MM.1S (cell line): Measurements from ENCODE around the gene CCDC171.

Experiments
- DNase-seq: peaks from one replicate; pipeline ENCODE4 v3.0.0-alpha.2; 2015
- H2AFZ ChIP-seq: fragments of 300-600 bp; sonication (generic); 2 replicates; pipeline ENCODE4 v1.6.0; 2016; ENCODE audit warnings: antibody characterized with exemption, low read length
- H3F3A ChIP-seq: fragments of 300-600 bp; sonication (generic); 2 replicates; pipeline ENCODE4 v1.6.1; 2016; ENCODE audit warnings: mild to moderate bottlenecking, antibody characterized with exemption, low read length, moderate library complexity, mixed read lengths; ENCODE audit not compliant: insufficient read depth
- H3K27ac ChIP-seq: fragments of 300-600 bp; sonication (generic); 2 replicates; pipeline ENCODE4 v1.5.1; 2016; ENCODE audit warnings: mild to moderate bottlenecking, low read length
- H3K27me3 ChIP-seq: fragments of 300-600 bp; sonication (generic); replicated peaks from 2 replicates; pipeline ENCODE4 v1.6.0; 2016; ENCODE audit warnings: low read length; ENCODE audit not compliant: insufficient read depth
- H3K36me3 ChIP-seq: fragments of 300-600 bp; sonication (generic); replicated peaks from 2 replicates; pipeline ENCODE4 v1.6.1; 2016; ENCODE audit warnings: mild to moderate bottlenecking, low read length, mixed read lengths; ENCODE audit not compliant: insufficient read depth
- H3K4me1 ChIP-seq: fragments of 300-600 bp; sonication (generic); 2 replicates; pipeline ENCODE4 v1.6.1; 2016; ENCODE audit warnings: low read length, mixed read lengths
- H3K4me2 ChIP-seq: fragments of 300-600 bp; sonication (generic); 2 replicates; pipeline ENCODE4 v1.6.0; 2016; ENCODE audit warnings: low read depth, low read length
- H3K4me3 ChIP-seq: fragments of 300-600 bp; sonication (generic); 2 replicates; pipeline ENCODE4 v1.5.1; 2016; ENCODE audit warnings: low read length, mixed read lengths
- H3K79me2 ChIP-seq: fragments of 300-600 bp; sonication (generic); 2 replicates; pipeline ENCODE4 v1.6.1; 2016; ENCODE audit warnings: mixed run types, low read length, mixed read lengths
- H3K9ac ChIP-seq: fragments of 300-600 bp; sonication (generic); 2 replicates; pipeline ENCODE4 v1.6.1; 2016; ENCODE audit warnings: low read length, mixed read lengths
- H3K9me2 ChIP-seq: fragments of 300-600 bp; sonication (generic); replicated peaks from 2 replicates; pipeline ENCODE4 v1.6.1; 2016; ENCODE audit warnings: mild to moderate bottlenecking, low read length, mixed read lengths; ENCODE audit not compliant: insufficient read depth
- H3K9me3 ChIP-seq: fragments of 300-600 bp; sonication (generic); replicated peaks from 2 replicates; pipeline ENCODE4 v1.6.1; 2016; ENCODE audit warnings: mild to moderate bottlenecking, low read length, mixed read lengths; ENCODE audit not compliant: insufficient read depth
- H4K20me1 ChIP-seq: fragments of 300-600 bp; sonication (generic); 2 replicates; pipeline ENCODE4 v1.6.1; 2016; ENCODE audit warnings: mild to moderate bottlenecking, low read length, moderate library complexity, mixed read lengths; ENCODE audit not compliant: insufficient read depth
- CTCF ChIP-seq: fragments of 300-600 bp; sonication (generic); IDR thresholded peaks from 2 replicates; pipeline ENCODE4 v1.5.1; 2016; ENCODE audit warnings: antibody characterized with exemption, low read length, mixed read lengths
- EZH2 ChIP-seq: fragments of 300-600 bp; sonication (generic); optimal IDR thresholded peaks from 2 replicates; pipeline ENCODE3; 2017; ENCODE audit warnings: low read depth, mild to moderate bottlenecking, antibody characterized with exemption, low read length, mixed read lengths
- EZH2phosphoT487 ChIP-seq: fragments of 300-600 bp; sonication (generic); IDR thresholded peaks from 2 replicates; pipeline ENCODE4 v1.6.1; 2018; ENCODE audit warnings: antibody characterized with exemption, low read length

The CCDC171 gene

GRCh38 chr9:15724612-15725011 lies 171.8 kb downstream of the CCDC171 start:
- no peak overlapping the region for H2AFZ ChIP-seq
- no peaks in the 10 kb centered on the region for H3F3A ChIP-seq
- no peak overlapping the region for H3K9ac ChIP-seq
- TF ChIP-seq EZH2phosphoT487 (no peak), CTCF (no peak), EZH2 (no peak)
- no peaks in the 10 kb centered on the region for H3K27me3 ChIP-seq
- no peak for DNase-seq
- H3K79me2 ChIP-seq: no peaks in the 10 kb centered on the region
- H3K27ac ChIP-seq: no peak overlapping the region
- H3K9me3 ChIP-seq: no peaks in the 10 kb centered on the region
- H3K9me2 ChIP-seq: no peaks in the 10 kb centered on the region
- H3K4me2 ChIP-seq: no peak overlapping the region
- no peak overlapping the region for H3K4me3 ChIP-seq
- H3K36me3 ChIP-seq: no peaks in the 10 kb centered on the region
- H3K4me1 ChIP-seq: no peaks in the 10 kb centered on the region
- H4K20me1 ChIP-seq: no peaks in the 10 kb centered on the region

- Histone ChIP-seq H3K9me2 (no peaks in the 10 kb centered on the region), H3K4me2 (no peak overlapping the region), H3K27ac (no peak overlapping the region), H3K4me1 (no peaks in the 10 kb centered on the region), H3K9ac (no peak overlapping the region), H3K4me3 (no peak overlapping the region), H2AFZ (no peak overlapping the region), H3K79me2 (no peaks in the 10 kb centered on the region), H3K36me3 (no peaks in the 10 kb centered on the region), H4K20me1 (no peaks in the 10 kb centered on the region), H3F3A (no peaks in the 10 kb centered on the region), H3K27me3 (no peaks in the 10 kb centered on the region), H3K9me3 (no peaks in the 10 kb centered on the region)
- TF ChIP-seq EZH2: no peak
- no peak for TF ChIP-seq EZH2phosphoT487
- no peak for TF ChIP-seq CTCF
- DNase-seq: no peak
Measured at GRCh38 chr9:15725953-15726352, 173.1 kb downstream of the CCDC171 start.

- Histone ChIP-seq H3K4me2 (no peak overlapping the region), H3K9ac (no peak overlapping the region), H3K4me3 (no peak overlapping the region), H2AFZ (no peak overlapping the region), H3K9me3 (no peaks in the 10 kb centered on the region), H3K9me2 (no peaks in the 10 kb centered on the region), H4K20me1 (no peaks in the 10 kb centered on the region), H3K27me3 (no peaks in the 10 kb centered on the region), H3K27ac (no peak overlapping the region), H3K36me3 (no peaks in the 10 kb centered on the region), H3K79me2 (no peaks in the 10 kb centered on the region), H3K4me1 (no peaks in the 10 kb centered on the region), H3F3A (no peaks in the 10 kb centered on the region)
- DNase-seq: no peak
- TF ChIP-seq EZH2 (no peak), EZH2phosphoT487 (no peak), CTCF (no peak)
Measured at GRCh38 chr9:15729507-15729906, 176.7 kb downstream of the CCDC171 start.
